Astrocyte (in vitro differentiated cells and primary cell): ENCODE measurements around the gene AGBL5. TPM values are rescaled to one million over a fixed set of nuclear protein-coding genes. Genes with fewer than 3 reads are reported as not detected.

Experiments
- DNase-seq: peaks from one replicate; pipeline ENCODE4 v3.0.0-alpha.2; 2010; ENCODE audit warnings: low read depth
- FAIRE-seq: peaks from 2 replicates; lab custom pipeline; 2011; peaks lifted over from hg19 to GRCh38; lab: Jason Lieb, UNC
- H2AFZ ChIP-seq: 2 replicates; pipeline ENCODE4 v1.6.0; 2012; ENCODE audit warnings: low read depth, low read length, inconsistent platforms
- H3K27ac ChIP-seq: 2 replicates; pipeline ENCODE4 v1.5.1; 2011; ENCODE audit warnings: low read depth, low read length, inconsistent platforms
- H3K27me3 ChIP-seq: 2 replicates; pipeline ENCODE4 v1.6.0; 2011; ENCODE audit warnings: low read length, inconsistent platforms; ENCODE audit not compliant: insufficient read depth
- H3K36me3 ChIP-seq: 2 replicates; pipeline ENCODE4 v1.5.1; 2011; ENCODE audit warnings: low read length, inconsistent platforms; ENCODE audit not compliant: insufficient read depth
- H3K4me1 ChIP-seq: 2 replicates; pipeline ENCODE4 v1.5.1; 2011; ENCODE audit warnings: low read length, inconsistent platforms; ENCODE audit not compliant: insufficient read depth
- H3K4me2 ChIP-seq: 2 replicates; pipeline ENCODE4 v1.6.0; 2012; ENCODE audit warnings: low read length, inconsistent platforms
- H3K4me3 ChIP-seq: 2 replicates; pipeline ENCODE4 v1.5.1; 2011; ENCODE audit warnings: low read depth, mild to moderate bottlenecking, low read length, inconsistent platforms; ENCODE audit not compliant: insufficient read depth
- H3K79me2 ChIP-seq: 2 replicates; pipeline ENCODE4 v1.6.0; 2012; ENCODE audit warnings: mild to moderate bottlenecking, low read length, inconsistent platforms; ENCODE audit not compliant: insufficient read depth
- H3K9ac ChIP-seq: 2 replicates; pipeline ENCODE4 v1.6.0; 2012; ENCODE audit warnings: mild to moderate bottlenecking, low read length, inconsistent platforms
- H3K9me3 ChIP-seq: 2 replicates; pipeline ENCODE4 v1.5.1; 2012; ENCODE audit warnings: low read depth, mild to moderate bottlenecking, low read length, inconsistent platforms; ENCODE audit not compliant: insufficient read depth
- H4K20me1 ChIP-seq: 2 replicates; pipeline ENCODE4 v1.6.0; 2012; ENCODE audit warnings: low read length, inconsistent platforms; ENCODE audit not compliant: insufficient read depth
- H3K27ac Mint-ChIP-seq: one replicate; pipeline ENCODE4 v1.8.0; 2021; ENCODE audit warnings: mild to moderate bottlenecking, mixed read lengths; ENCODE audit not compliant: unreplicated experiment
- H3K27me3 Mint-ChIP-seq: one replicate; pipeline ENCODE4 v1.8.0; 2021; ENCODE audit warnings: low read depth, mixed read lengths; ENCODE audit not compliant: unreplicated experiment
- H3K36me3 Mint-ChIP-seq: one replicate; pipeline ENCODE4 v1.8.0; 2021; ENCODE audit warnings: low read depth, mixed read lengths; ENCODE audit not compliant: unreplicated experiment
- H3K4me1 Mint-ChIP-seq: one replicate; pipeline ENCODE4 v1.8.0; 2021; ENCODE audit warnings: low read depth, mixed read lengths; ENCODE audit not compliant: unreplicated experiment
- H3K4me3 Mint-ChIP-seq: one replicate; pipeline ENCODE4 v1.8.0; 2021; ENCODE audit warnings: mild to moderate bottlenecking, moderate library complexity, mixed read lengths; ENCODE audit not compliant: unreplicated experiment
- H3K9me3 Mint-ChIP-seq: one replicate; pipeline ENCODE4 v1.8.0; 2021; ENCODE audit warnings: mild to moderate bottlenecking, mixed read lengths; ENCODE audit not compliant: unreplicated experiment
- EZH2 ChIP-seq: IDR thresholded peaks from 2 replicates; pipeline ENCODE4 v1.6.1; 2012; ENCODE audit warnings: mild to moderate bottlenecking, low read length, inconsistent platforms; ENCODE audit not compliant: insufficient read depth
- total RNA-seq: library from RNA; stranded (reverse); gene quantifications from 2 replicates; pipeline ENCODE4 v1.2.1, GENCODE V29; 2021
- TF ChIP-seq, protein P1 (sequence below): IDR thresholded peaks from 2 replicates; pipeline ENCODE4 v1.5.1; 2011; ENCODE audit warnings: low read depth, mild to moderate bottlenecking, inconsistent platforms, low read length, moderate library complexity; ENCODE audit not compliant: insufficient read depth

The AGBL5 gene
- total RNA-seq, 1 donor from 2014 or later, result 20.7 TPM

DNA sequence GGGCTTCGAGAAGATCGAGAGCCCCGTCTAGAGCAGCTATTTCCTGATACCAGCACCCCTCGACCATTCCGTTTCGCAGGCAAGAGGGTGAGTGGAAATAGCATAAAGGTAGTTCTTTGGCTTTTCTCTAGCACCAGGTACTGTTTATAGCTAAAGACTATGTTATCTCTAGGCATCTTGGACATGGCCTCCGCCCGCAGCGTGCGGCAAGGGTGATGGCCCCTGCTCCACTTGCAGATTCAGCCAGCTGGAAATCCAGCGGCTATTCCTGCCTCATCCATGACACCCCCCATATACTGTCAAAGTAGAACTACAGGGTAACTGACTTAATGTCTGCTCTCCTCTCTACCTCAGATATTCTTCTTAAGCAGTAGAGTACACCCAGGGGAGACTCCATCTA is 3.3 kb downstream of the AGBL5 start:
- peaks cover 11% of the 10 kb centered on the region for H3K36me3 ChIP-seq
- no peak for FAIRE-seq
- no peaks in the 10 kb centered on the region for H3K27me3 ChIP-seq
- H3K4me1 ChIP-seq, result peaks cover 8% of the 10 kb centered on the region
- Mint-ChIP-seq H3K4me3 (no peak overlapping the region), H3K36me3 (peaks cover 20% of the 10 kb centered on the region), H3K9me3 (no peaks in the 10 kb centered on the region), H3K27me3 (no peaks in the 10 kb centered on the region), H3K27ac (peak overlapping the region; percentile 58), H3K4me1 (peaks cover 2% of the 10 kb centered on the region)
- H3K4me3 ChIP-seq, result no peak overlapping the region
- no peak overlapping the region for H3K9ac ChIP-seq
- no peaks in the 10 kb centered on the region for H3K79me2 ChIP-seq
- no peaks in the 10 kb centered on the region for H3K9me3 ChIP-seq
- H4K20me1 ChIP-seq, result peaks cover 11% of the 10 kb centered on the region
- no peak for DNase-seq
- no peak overlapping the region for H3K4me2 ChIP-seq
- no peak overlapping the region for H3K27ac ChIP-seq
- TF ChIP-seq, protein P1, sequence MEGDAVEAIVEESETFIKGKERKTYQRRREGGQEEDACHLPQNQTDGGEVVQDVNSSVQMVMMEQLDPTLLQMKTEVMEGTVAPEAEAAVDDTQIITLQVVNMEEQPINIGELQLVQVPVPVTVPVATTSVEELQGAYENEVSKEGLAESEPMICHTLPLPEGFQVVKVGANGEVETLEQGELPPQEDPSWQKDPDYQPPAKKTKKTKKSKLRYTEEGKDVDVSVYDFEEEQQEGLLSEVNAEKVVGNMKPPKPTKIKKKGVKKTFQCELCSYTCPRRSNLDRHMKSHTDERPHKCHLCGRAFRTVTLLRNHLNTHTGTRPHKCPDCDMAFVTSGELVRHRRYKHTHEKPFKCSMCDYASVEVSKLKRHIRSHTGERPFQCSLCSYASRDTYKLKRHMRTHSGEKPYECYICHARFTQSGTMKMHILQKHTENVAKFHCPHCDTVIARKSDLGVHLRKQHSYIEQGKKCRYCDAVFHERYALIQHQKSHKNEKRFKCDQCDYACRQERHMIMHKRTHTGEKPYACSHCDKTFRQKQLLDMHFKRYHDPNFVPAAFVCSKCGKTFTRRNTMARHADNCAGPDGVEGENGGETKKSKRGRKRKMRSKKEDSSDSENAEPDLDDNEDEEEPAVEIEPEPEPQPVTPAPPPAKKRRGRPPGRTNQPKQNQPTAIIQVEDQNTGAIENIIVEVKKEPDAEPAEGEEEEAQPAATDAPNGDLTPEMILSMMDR, result no peak
- H2AFZ ChIP-seq, result no peak overlapping the region

DNA sequence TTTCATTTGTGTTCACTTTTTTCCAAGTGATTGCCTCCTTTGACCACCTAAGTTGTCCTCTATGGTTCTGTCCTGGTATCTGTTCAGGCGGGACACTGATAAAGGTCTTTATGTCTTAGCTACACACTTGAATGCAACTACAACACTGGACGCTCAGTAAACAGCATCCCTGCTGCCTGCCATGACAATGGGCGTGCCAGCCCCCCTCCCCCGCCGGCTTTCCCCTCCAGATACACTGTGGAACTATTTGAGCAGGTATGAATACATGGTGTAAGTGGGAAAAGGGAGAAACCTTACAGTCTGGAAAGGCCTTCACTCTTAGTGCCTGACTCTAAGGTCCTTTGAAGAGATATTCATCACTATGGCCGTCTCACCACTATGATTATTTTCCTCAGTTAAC is 5.7 kb downstream of the AGBL5 start:
- H3K36me3 ChIP-seq, result peaks cover 11% of the 10 kb centered on the region
- no peak overlapping the region for H2AFZ ChIP-seq
- H3K36me3 Mint-ChIP-seq, result peaks cover 21% of the 10 kb centered on the region
- H3K9ac ChIP-seq, result no peak overlapping the region
- peaks cover 3% of the 10 kb centered on the region for H3K4me1 ChIP-seq
- FAIRE-seq (no peak), DNase-seq (no peak)
- no peak for TF ChIP-seq EZH2
- TF ChIP-seq, protein P1, result no peak
- no peak overlapping the region for H3K4me3 Mint-ChIP-seq
- H3K27me3 ChIP-seq, result no peaks in the 10 kb centered on the region
- no peaks in the 10 kb centered on the region for H3K9me3 ChIP-seq
- peaks cover under 1% of the 10 kb centered on the region for H3K4me1 Mint-ChIP-seq
- no peak overlapping the region for H3K4me3 ChIP-seq
- peaks cover 11% of the 10 kb centered on the region for H4K20me1 ChIP-seq
- no peaks in the 10 kb centered on the region for H3K9me3 Mint-ChIP-seq
- H3K27ac ChIP-seq, result no peak overlapping the region
- H3K79me2 ChIP-seq, result no peaks in the 10 kb centered on the region
- H3K4me2 ChIP-seq, result no peak overlapping the region
- H3K27me3 Mint-ChIP-seq, result no peaks in the 10 kb centered on the region
- H3K27ac Mint-ChIP-seq, result no peak overlapping the region

DNA sequence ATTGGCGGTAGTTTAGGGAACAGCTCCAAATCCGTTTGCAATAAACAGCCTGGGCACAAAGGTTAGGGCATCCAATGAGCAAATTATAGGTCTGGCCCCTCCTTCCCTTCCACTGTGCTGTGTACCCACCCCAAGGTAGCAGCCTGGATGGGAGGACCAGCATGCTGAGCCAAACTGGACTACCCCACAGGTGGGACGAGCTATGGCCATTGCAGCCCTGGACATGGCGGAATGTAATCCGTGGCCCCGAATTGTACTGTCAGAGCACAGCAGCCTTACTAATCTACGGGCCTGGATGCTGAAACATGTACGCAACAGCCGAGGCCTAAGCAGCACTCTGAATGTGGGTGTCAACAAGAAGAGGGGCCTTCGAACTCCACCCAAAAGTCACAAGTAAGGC is 6.7 kb downstream of the AGBL5 start:
- H3K27ac ChIP-seq, result no peak overlapping the region
- DNase-seq (no peak), FAIRE-seq (no peak)
- H4K20me1 ChIP-seq, result peaks cover 18% of the 10 kb centered on the region
- no peak overlapping the region for H2AFZ ChIP-seq
- H3K4me1 Mint-ChIP-seq, result no peaks in the 10 kb centered on the region
- TF ChIP-seq, protein P1, result no peak
- TF ChIP-seq EZH2, result no peak
- H3K4me3 Mint-ChIP-seq, result no peak overlapping the region
- no peak overlapping the region for H3K4me2 ChIP-seq
- H3K9me3 ChIP-seq, result no peaks in the 10 kb centered on the region
- no peak overlapping the region for H3K9ac ChIP-seq
- no peak overlapping the region for H3K27ac Mint-ChIP-seq
- no peaks in the 10 kb centered on the region for H3K9me3 Mint-ChIP-seq
- H3K27me3 Mint-ChIP-seq, result no peaks in the 10 kb centered on the region
- H3K4me3 ChIP-seq, result no peak overlapping the region
- H3K4me1 ChIP-seq, result no peaks in the 10 kb centered on the region
- peaks cover 11% of the 10 kb centered on the region for H3K36me3 ChIP-seq
- no peaks in the 10 kb centered on the region for H3K79me2 ChIP-seq
- no peaks in the 10 kb centered on the region for H3K27me3 ChIP-seq
- peaks cover 25% of the 10 kb centered on the region for H3K36me3 Mint-ChIP-seq
